Uterus (tissue), 4 donors: ENCODE measurements around the gene NTNG1. TPM values are rescaled to one million over a fixed set of nuclear protein-coding genes. Genes with fewer than 3 reads are reported as not detected.

Experiments
- DNase-seq, 2 donors: peaks; one replicate each; pipeline ENCODE4 v3.0.0-alpha.2; 2019 to 2020
- H3K27ac ChIP-seq, 2 donors: fragments of 200-600 bp; sonication (generic); 1 replicate in 1 of 2; 2 replicates in 1 of 2; pipeline ENCODE4 v1.5.1; 2016 to 2018
- H3K27me3 ChIP-seq, 2 donors: fragments of 200-600 bp; sonication (generic); one replicate each; pipeline ENCODE4 v1.5.1; 2018 to 2019; ENCODE audit warnings: control low read depth in 1 of 2
- H3K36me3 ChIP-seq, 2 donors: fragments of 200-600 bp; sonication (generic); one replicate each; pipeline ENCODE4 v1.5.1; 2019; ENCODE audit warnings: control low read depth in 1 of 2
- H3K4me1 ChIP-seq, 2 donors: fragments of 200-600 bp; sonication (generic); one replicate each; pipeline ENCODE4 v1.5.1; 2018 to 2019; ENCODE audit warnings: control low read depth in 1 of 2
- H3K4me3 ChIP-seq, 2 donors: fragments of 200-600 bp; sonication (generic); 1 replicate in 1 of 2; 2 replicates in 1 of 2; pipeline ENCODE4 v1.5.1; 2018 to 2019; ENCODE audit warnings: mild to moderate bottlenecking in 1 of 2
- H3K9me3 ChIP-seq, 2 donors: fragments of 200-600 bp; sonication (generic); one replicate each; pipeline ENCODE4 v1.5.1; 2019; ENCODE audit warnings: control low read depth in 1 of 2
- CTCF ChIP-seq, 4 experiments: fragments of 200-600 bp in 2 of 4; fragments of 450-650 bp in 2 of 4; sonication (generic) in 2 of 4; IDR thresholded peaks; one replicate each; pipeline ENCODE4 v1.5.1; 2016 to 2019; ENCODE audit warnings: antibody characterized with exemption in 4 of 4, mild to moderate bottlenecking in 2 of 4, moderate library complexity in 1 of 4
- POLR2A ChIP-seq, 2 donors: fragments of 450-650 bp; IDR thresholded peaks; one replicate each; pipeline ENCODE4 v1.6.1; 2016; ENCODE audit warnings: antibody characterized with exemption in 2 of 2, mild to moderate bottlenecking in 1 of 2, moderate library complexity in 1 of 2
- intact Hi-C: fragments of 100-400 bp; cut with DNase I; formaldehyde crosslinking; loops from one replicate; pipeline ENCODE4 v1.15.1; 2023; ENCODE audit warnings: low total_unique reads
- total RNA-seq, 4 donors: library from RNA; depleted of rRNA in 3 of 4; stranded (reverse); fragments of >200 nt in 3 of 4; gene quantifications; one replicate each; pipeline versions ENCODE4 v1.1.0 to v1.2.4, GENCODE V29; 2014 to 2023
- donor health status: DM: yes; HTN: yes; CAD: no.

NTNG1 gene
- total RNA-seq, 4 donors from 2014 or later: 1.2 to 11.9 TPM; not detected in 2

DNA sequence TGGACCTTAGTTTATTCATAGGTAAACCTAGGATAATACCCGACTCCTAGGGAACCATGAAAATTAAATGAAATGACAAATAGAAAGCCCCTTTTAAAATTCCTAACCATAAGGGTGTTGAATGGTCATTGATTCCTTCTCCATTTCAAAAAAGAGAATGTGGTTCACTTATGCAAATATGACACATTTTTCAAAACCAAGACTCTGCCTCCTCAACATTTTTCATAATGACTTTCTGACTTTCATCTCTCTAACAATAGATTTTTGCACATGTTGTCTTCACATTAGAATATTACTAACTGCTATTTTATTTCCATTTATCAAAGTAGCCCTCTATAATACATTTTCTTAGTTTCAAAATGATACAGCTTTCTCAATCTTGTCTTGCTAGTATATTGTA lies 169.1 kb downstream of the NTNG1 start:
- no peak for DNase-seq
- Histone ChIP-seq H3K36me3 (no peaks in the 10 kb centered on the region), H3K4me3 (no peak overlapping the region), H3K9me3 (no peaks in the 10 kb centered on the region), H3K4me1 (no peaks in the 10 kb centered on the region), H3K27me3 (no peaks in the 10 kb centered on the region), H3K27ac (no peak overlapping the region)
- TF ChIP-seq CTCF (IDR thresholded peaks at IDR 0.05): no peak
- no peak for TF ChIP-seq POLR2A (IDR thresholded peaks at IDR 0.05)
- intact Hi-C loops: no loop called here

DNA sequence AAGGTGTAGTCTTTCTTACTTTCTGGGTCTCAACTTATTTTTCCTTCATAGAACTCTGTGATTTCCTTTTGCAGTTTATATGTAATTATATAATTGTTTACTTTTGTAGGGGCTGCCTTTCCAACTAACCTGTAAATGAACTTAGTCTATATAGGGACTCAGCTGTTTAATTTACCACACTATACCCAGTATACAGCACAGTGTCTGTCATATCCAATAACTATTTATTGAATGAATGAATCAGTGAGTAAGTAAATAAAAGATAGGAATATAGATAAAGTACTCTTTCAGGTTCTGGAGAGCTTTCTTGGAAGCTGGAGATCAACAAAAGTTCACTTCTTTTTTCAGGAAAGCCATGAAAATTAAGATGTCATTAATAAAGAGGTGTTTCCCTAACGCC lies 174.8 kb downstream of the NTNG1 start:
- no peak for TF ChIP-seq POLR2A (IDR thresholded peaks at IDR 0.05)
- no peak for TF ChIP-seq CTCF (IDR thresholded peaks at IDR 0.05)
- Histone ChIP-seq H3K36me3 (no peaks in the 10 kb centered on the region), H3K27me3 (no peaks in the 10 kb centered on the region), H3K4me1 (no peaks in the 10 kb centered on the region), H3K4me3 (no peak overlapping the region), H3K27ac (no peak overlapping the region), H3K9me3 (no peaks in the 10 kb centered on the region)
- no peak for DNase-seq
- intact Hi-C loops: no loop called here

- H3K36me3 ChIP-seq: no peaks in the 10 kb centered on the region
- H3K4me1 ChIP-seq: no peaks in the 10 kb centered on the region
- H3K27me3 ChIP-seq: no peaks in the 10 kb centered on the region
- H3K9me3 ChIP-seq: no peaks in the 10 kb centered on the region
- no peak for DNase-seq
- intact Hi-C loops: no loop called here
- H3K27ac ChIP-seq: no peak overlapping the region
- H3K4me3 ChIP-seq: no peak overlapping the region
- no peak for TF ChIP-seq CTCF (IDR thresholded peaks at IDR 0.05)
- no peak for TF ChIP-seq POLR2A (IDR thresholded peaks at IDR 0.05)
These were observed 178.1 kb downstream of the NTNG1 start for GRCh38 chr1:107318932-107319331.

- TF ChIP-seq POLR2A (IDR thresholded peaks at IDR 0.05): no peak
- no peak for TF ChIP-seq CTCF (IDR thresholded peaks at IDR 0.05)
- no peaks in the 10 kb centered on the region for H3K27me3 ChIP-seq
- H3K9me3 ChIP-seq: no peaks in the 10 kb centered on the region
- H3K36me3 ChIP-seq: no peaks in the 10 kb centered on the region
- intact Hi-C loops: no loop called here
- H3K4me3 ChIP-seq: no peak overlapping the region
- no peaks in the 10 kb centered on the region for H3K4me1 ChIP-seq
- no peak overlapping the region for H3K27ac ChIP-seq
- no peak for DNase-seq
These were observed 182.9 kb downstream of the NTNG1 start for GRCh38 chr1:107323784-107324183.

DNA sequence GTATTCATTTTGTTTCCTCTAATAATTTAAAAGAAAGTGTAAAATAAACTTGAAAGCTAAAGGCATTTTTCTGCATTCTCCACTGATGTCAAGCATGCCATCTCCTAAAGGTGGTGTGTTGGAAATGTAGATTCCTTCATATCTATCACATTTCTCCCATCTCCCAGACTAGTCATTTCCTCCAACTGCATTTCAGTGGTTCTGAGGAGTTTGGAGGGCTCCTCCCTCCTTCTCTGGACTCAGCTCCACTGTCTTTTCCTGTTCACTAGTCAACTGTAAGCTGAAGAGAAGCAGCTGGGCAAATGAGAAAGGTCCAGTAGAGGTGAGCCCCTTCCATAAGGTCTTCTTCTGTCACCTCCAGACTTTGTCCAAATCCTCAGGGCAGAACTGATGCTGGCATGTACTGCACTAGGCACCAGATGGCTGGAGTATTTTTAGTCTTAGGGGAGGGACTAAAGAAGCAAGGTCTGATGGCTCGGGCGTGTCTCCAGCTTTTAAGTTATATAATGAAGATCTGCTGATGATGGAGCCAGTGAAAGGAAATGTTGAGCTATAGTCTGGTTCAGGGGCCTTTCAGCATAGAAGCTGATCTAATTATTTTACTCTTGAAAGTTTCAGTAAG lies 186.1 kb downstream of the NTNG1 start:
- no peaks in the 10 kb centered on the region for H3K9me3 ChIP-seq
- H3K27ac ChIP-seq: no peak overlapping the region
- TF ChIP-seq POLR2A (IDR thresholded peaks at IDR 0.05) (no peak), CTCF (IDR thresholded peaks at IDR 0.05) (no peak)
- no peaks in the 10 kb centered on the region for H3K36me3 ChIP-seq
- H3K27me3 ChIP-seq: no peaks in the 10 kb centered on the region
- H3K4me3 ChIP-seq: no peak overlapping the region
- DNase-seq: no peak
- intact Hi-C loops: no loop called here
- H3K4me1 ChIP-seq: no peaks in the 10 kb centered on the region
